GM19099 (cell line): ENCODE data around the gene TDRD10.

Experiments
- POLR2A ChIP-seq: IDR thresholded peaks from 3 replicates; pipeline ENCODE4 v1.6.1; 2011; ENCODE audit warnings: low read depth; ENCODE audit not compliant: insufficient read length; ENCODE audit errors: extremely low read depth

TDRD10 gene, protein sequence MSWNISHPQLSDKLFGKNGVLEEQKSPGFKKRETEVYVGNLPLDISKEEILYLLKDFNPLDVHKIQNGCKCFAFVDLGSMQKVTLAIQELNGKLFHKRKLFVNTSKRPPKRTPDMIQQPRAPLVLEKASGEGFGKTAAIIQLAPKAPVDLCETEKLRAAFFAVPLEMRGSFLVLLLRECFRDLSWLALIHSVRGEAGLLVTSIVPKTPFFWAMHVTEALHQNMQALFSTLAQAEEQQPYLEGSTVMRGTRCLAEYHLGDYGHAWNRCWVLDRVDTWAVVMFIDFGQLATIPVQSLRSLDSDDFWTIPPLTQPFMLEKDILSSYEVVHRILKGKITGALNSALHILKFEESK

GRCh38 chr1:154502066-154502743 is at the start of gene TDRD10, which contains the start of gene SHE:
TDRD10 (plus strand) TSS chr1:154502219; CDS start chr1:154506904, 4,685 bp downstream.
SHE (minus strand) TSS chr1:154502412; CDS start chr1:154502026, 386 bp downstream.
- no peak for TF ChIP-seq POLR2A

GRCh38 chr1:154453161-154453560 is 48.9 kb upstream of the TDRD10 start:
- no peak for TF ChIP-seq POLR2A

DNA sequence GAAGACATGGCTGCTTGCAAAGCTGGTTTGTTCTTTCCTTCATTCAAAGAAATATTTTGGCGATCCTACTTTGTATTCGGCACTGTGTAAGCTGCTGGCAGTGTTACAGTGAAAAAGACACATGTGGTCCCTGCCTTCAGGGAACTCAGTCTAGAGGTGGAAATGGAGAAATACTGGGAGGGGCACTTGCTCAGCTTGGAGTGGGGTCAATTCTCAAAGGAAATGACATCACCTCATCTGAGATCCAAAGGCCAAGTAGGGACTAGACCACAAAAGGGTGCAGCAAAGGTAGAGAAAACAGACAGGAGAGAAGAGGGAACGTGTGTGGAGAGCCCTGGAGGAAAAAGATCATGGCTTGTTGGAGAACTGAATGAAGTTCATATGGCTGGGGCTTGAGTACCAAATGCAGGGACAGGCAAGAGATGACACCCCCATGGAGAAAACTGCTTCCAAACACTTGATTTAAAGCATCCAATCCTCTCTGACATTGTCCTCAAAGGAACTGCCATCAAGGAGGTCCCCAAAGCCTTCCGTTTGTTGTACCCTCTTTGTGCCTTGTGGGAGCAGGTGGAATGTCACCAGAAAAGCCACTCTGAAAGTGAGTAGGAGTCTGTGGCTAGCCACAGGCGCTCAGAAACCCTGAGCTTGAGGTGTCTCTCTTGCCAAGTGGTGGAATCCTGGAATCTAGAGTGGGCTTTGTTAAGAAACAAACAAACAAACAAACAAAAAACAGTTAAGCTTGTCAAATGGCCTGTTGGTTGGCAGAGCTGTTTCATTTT is 48.3 kb upstream of the TDRD10 start:
- no peak for TF ChIP-seq POLR2A

- TF ChIP-seq POLR2A = no peak
These were observed 47.5 kb upstream of the TDRD10 start for GRCh38 chr1:154454386-154455120.

DNA sequence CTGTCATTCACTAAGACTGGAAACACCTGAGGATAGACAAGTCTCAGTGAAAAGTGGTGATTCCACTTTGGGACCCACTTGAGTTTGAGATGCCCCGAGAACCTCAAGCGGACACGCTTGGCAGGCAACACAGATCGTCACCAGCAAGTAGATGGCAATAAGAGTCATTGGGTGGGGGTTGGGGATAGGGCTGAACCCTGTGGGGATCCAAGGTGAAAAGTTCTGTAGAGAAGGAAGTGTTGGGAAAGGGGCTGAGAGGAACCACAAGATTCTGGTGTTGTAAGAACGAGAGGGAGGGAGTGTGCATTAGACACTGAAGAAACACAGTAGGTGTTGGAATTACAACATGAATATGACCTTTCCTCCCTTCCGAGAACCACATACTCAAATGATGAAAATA is 45.4 kb upstream of the TDRD10 start:
- no peak for TF ChIP-seq POLR2A

GRCh38 chr1:154459080-154459479 is 42.9 kb upstream of the TDRD10 start:
- no peak for TF ChIP-seq POLR2A

GRCh38 chr1:154460695-154461260 is 41.2 kb upstream of the TDRD10 start:
- TF ChIP-seq POLR2A = no peak

- TF ChIP-seq POLR2A = no peak
These were observed 38.5 kb upstream of the TDRD10 start for GRCh38 chr1:154463512-154463990.

GRCh38 chr1:154465621-154466195 is 36.3 kb upstream of the TDRD10 start:
- TF ChIP-seq POLR2A = no peak

- no peak for TF ChIP-seq POLR2A
These were observed 35.8 kb upstream of the TDRD10 start for GRCh38 chr1:154466206-154466605.

GRCh38 chr1:154466921-154467417 is 35.0 kb upstream of the TDRD10 start:
- no peak for TF ChIP-seq POLR2A

GRCh38 chr1:154467434-154468102 is 34.5 kb upstream of the TDRD10 start:
- TF ChIP-seq POLR2A = no peak

GRCh38 chr1:154468535-154469250 is 33.3 kb upstream of the TDRD10 start:
- no peak for TF ChIP-seq POLR2A
